Mesendoderm (in vitro differentiated cells): Measurements from ENCODE around the gene KANSL1.
"Not testable (repeated sequence)": the region's sequence is repeated elsewhere in the genome, so short reads cannot be mapped to it uniquely, and the experiment has no call there.

ENCODE experiments used
- DNase-seq: peaks from one replicate; pipeline ENCODE4 v3.0.0; 2013
- H2AK5ac ChIP-seq: 2 replicates; pipeline ENCODE4 v1.6.1; 2013; ENCODE audit warnings: low read length, inconsistent platforms
- H2BK120ac ChIP-seq: 2 replicates; pipeline ENCODE4 v1.6.1; 2013; ENCODE audit warnings: low read depth, mild to moderate bottlenecking, low read length, moderate library complexity, mixed read lengths
- H2BK15ac ChIP-seq: replicated peaks from 2 replicates; pipeline ENCODE4 v1.6.1; 2013; ENCODE audit warnings: low read depth, mild to moderate bottlenecking, moderate library complexity
- H2BK5ac ChIP-seq: 2 replicates; pipeline ENCODE4 v1.6.1; 2013; ENCODE audit warnings: low read length, inconsistent platforms
- H3K18ac ChIP-seq: 2 replicates; pipeline ENCODE4 v1.6.1; 2013; ENCODE audit warnings: mild to moderate bottlenecking, low read length, mixed read lengths
- H3K23ac ChIP-seq: one replicate; pipeline ENCODE4 v1.6.1; 2013; ENCODE audit warnings: low read length
- H3K27ac ChIP-seq: 2 replicates; pipeline ENCODE4 v1.5.1; 2013; ENCODE audit warnings: low read depth, mild to moderate bottlenecking, inconsistent platforms, low read length, moderate library complexity
- H3K27me3 ChIP-seq: 2 replicates; pipeline ENCODE4 v1.6.1; 2013; ENCODE audit warnings: low read length, control low read depth, mild to moderate bottlenecking, inconsistent platforms; ENCODE audit not compliant: insufficient read depth, poor library complexity
- H3K36me3 ChIP-seq: 2 replicates; pipeline ENCODE4 v1.6.1; 2013; ENCODE audit warnings: low read length, inconsistent platforms; ENCODE audit not compliant: control insufficient read depth, insufficient read depth
- H3K4ac ChIP-seq: one replicate; pipeline ENCODE4 v1.6.1; 2013; ENCODE audit warnings: low read depth, mild to moderate bottlenecking, low read length, moderate library complexity
- H3K4me1 ChIP-seq: 2 replicates; pipeline ENCODE4 v1.6.1; 2013; ENCODE audit warnings: low read depth, low read length, inconsistent platforms; ENCODE audit not compliant: control insufficient read depth
- H3K4me2 ChIP-seq: 2 replicates; pipeline ENCODE4 v1.6.1; 2013; ENCODE audit warnings: low read length
- H3K4me3 ChIP-seq: 2 replicates; pipeline ENCODE4 v1.5.1; 2013; ENCODE audit warnings: mild to moderate bottlenecking, low read length
- H3K56ac ChIP-seq: one replicate; pipeline ENCODE4 v1.6.1; 2013; ENCODE audit warnings: low read length
- H3K79me1 ChIP-seq: 2 replicates; pipeline ENCODE4 v1.6.1; 2013; ENCODE audit warnings: low read length, inconsistent platforms
- H3K79me2 ChIP-seq: 2 replicates; pipeline ENCODE4 v1.6.1; 2013; ENCODE audit warnings: mild to moderate bottlenecking, low read length; ENCODE audit not compliant: control insufficient read depth, insufficient read depth
- H3K9ac ChIP-seq: 2 replicates; pipeline ENCODE4 v1.6.1; 2013; ENCODE audit warnings: low read length, inconsistent platforms
- H4K5ac ChIP-seq: one replicate; pipeline ENCODE4 v1.6.1; 2013; ENCODE audit warnings: low read length
- H4K8ac ChIP-seq: one replicate; pipeline ENCODE4 v1.6.1; 2013; ENCODE audit warnings: low read depth, mild to moderate bottlenecking, control low read depth, low read length, moderate library complexity
- WGBS: extraction: QIAGEN DNeasy Blood & Tissue Kit; methylation state at CpG from one replicate; pipeline ENCODE4 v1.1.7; 2013; ENCODE audit warnings: low lambda C conversion rate, missing lambda C conversion rate; ENCODE audit not compliant: insufficient coverage; ENCODE audit errors: extremely low coverage; 5-methylcytosine and 5-hydroxymethylcytosine counted together

KANSL1 gene

GRCh38 chr17:46191322-46192188 lies 1.7 kb downstream of the KANSL1 start:
- Histone ChIP-seq H3K79me2 (peaks cover 72% of the 10 kb centered on the region), H3K36me3 (no peaks in the 10 kb centered on the region), H3K56ac (peak overlapping the region; percentile 89), H3K4ac (peak overlapping the region; percentile 18), H3K79me1 (peaks cover 10% of the 10 kb centered on the region), H2BK120ac (no peak overlapping the region), H3K18ac (peak overlapping the region; percentile 99), H3K9ac (peak overlapping the region; percentile 91), H3K4me2 (peak overlapping the region; percentile 40), H3K23ac (peak overlapping the region; percentile 3), H4K5ac (no peak overlapping the region), H3K27me3 (peaks cover 2% of the 10 kb centered on the region), H3K27ac (peak overlapping the region; percentile 100), H3K4me1 (peaks cover 20% of the 10 kb centered on the region), H2BK15ac (no peak overlapping the region), H3K4me3 (peak overlapping the region; percentile 77), H4K8ac (no peak overlapping the region), H2AK5ac (no peak overlapping the region), H2BK5ac (no peak overlapping the region)
- WGBS: no CpG with 5 or more reads among the region's 20 CpGs
- peak; percentile 81 for DNase-seq

GRCh38 chr17:46190763-46191162 lies 2.5 kb downstream of the KANSL1 start:
- Histone ChIP-seq H3K79me1 (peaks cover 7% of the 10 kb centered on the region), H2BK120ac (no peak overlapping the region), H3K4me2 (peak overlapping the region; percentile 9), H3K4ac (no peak overlapping the region), H2AK5ac (no peak overlapping the region), H3K27me3 (peaks cover 2% of the 10 kb centered on the region), H4K8ac (no peak overlapping the region), H3K4me3 (no peak overlapping the region), H3K27ac (no peak overlapping the region), H3K79me2 (peaks cover 76% of the 10 kb centered on the region), H3K18ac (no peak overlapping the region), H2BK5ac (no peak overlapping the region), H3K36me3 (no peaks in the 10 kb centered on the region), H3K9ac (peak overlapping the region; percentile 26), H4K5ac (no peak overlapping the region), H3K23ac (no peak overlapping the region), H3K56ac (peak overlapping the region; percentile 8), H3K4me1 (peaks cover 20% of the 10 kb centered on the region), H2BK15ac (no peak overlapping the region)
- DNase-seq: no peak
- no CpG with 5 or more reads among the region's 4 CpGs for WGBS

GRCh38 chr17:46186827-46187235 lies 6.4 kb downstream of the KANSL1 start:
- WGBS: no CpG with 5 or more reads among the region's 3 CpGs

GRCh38 chr17:46184696-46185095 lies 8.5 kb downstream of the KANSL1 start:
- no peak overlapping the region for H3K4ac ChIP-seq
- no peak overlapping the region for H2BK120ac ChIP-seq
- peaks cover 99% of the 10 kb centered on the region for H3K79me2 ChIP-seq
- peak overlapping the region; percentile 33 for H2BK5ac ChIP-seq
- WGBS: no CpG with 5 or more reads among the region's 7 CpGs
- peaks cover 17% of the 10 kb centered on the region for H3K4me1 ChIP-seq
- H3K79me1 ChIP-seq: peaks cover 5% of the 10 kb centered on the region
- H3K18ac ChIP-seq: no peak overlapping the region
- no peak overlapping the region for H2AK5ac ChIP-seq
- no peak overlapping the region for H3K4me3 ChIP-seq
- H3K56ac ChIP-seq: peak overlapping the region; percentile 11
- no peak overlapping the region for H3K27ac ChIP-seq
- no peak overlapping the region for H4K8ac ChIP-seq
- DNase-seq: no peak
- H2BK15ac ChIP-seq: no peak overlapping the region
- no peaks in the 10 kb centered on the region for H3K36me3 ChIP-seq
- no peak overlapping the region for H4K5ac ChIP-seq
- no peaks in the 10 kb centered on the region for H3K27me3 ChIP-seq
- no peak overlapping the region for H3K4me2 ChIP-seq
- no peak overlapping the region for H3K23ac ChIP-seq
- H3K9ac ChIP-seq: peak overlapping the region; percentile 10

More at GRCh38 chr17:46186827-46187235, 6.4 kb downstream of the KANSL1 start:
- not testable (repeated sequence) for H3K4me2 ChIP-seq, H2AK5ac ChIP-seq, H3K27ac ChIP-seq, H3K4me3 ChIP-seq, H2BK5ac ChIP-seq, H2BK15ac ChIP-seq, H3K23ac ChIP-seq, H2BK120ac ChIP-seq, H3K18ac ChIP-seq, H4K5ac ChIP-seq, H3K9ac ChIP-seq, H4K8ac ChIP-seq, H3K36me3 ChIP-seq, H3K79me1 ChIP-seq, H3K4ac ChIP-seq, H3K27me3 ChIP-seq, H3K56ac ChIP-seq
- peaks cover 25% of the 10 kb centered on the region for H3K4me1 ChIP-seq
- peak; percentile 94 for DNase-seq
- peaks cover 98% of the 10 kb centered on the region for H3K79me2 ChIP-seq

GRCh38 chr17:46183383-46183782 lies 9.8 kb downstream of the KANSL1 start:
- Histone ChIP-seq H3K79me2 (peaks cover 99% of the 10 kb centered on the region), H3K56ac (peak overlapping the region; percentile 11), H3K4me1 (peaks cover 21% of the 10 kb centered on the region), H3K23ac (peak overlapping the region; percentile 10)
- not testable (repeated sequence) for H3K27ac ChIP-seq, H2BK5ac ChIP-seq, H2BK15ac ChIP-seq, H4K5ac ChIP-seq, H3K4me2 ChIP-seq, H2AK5ac ChIP-seq, H3K79me1 ChIP-seq, H3K9ac ChIP-seq, DNase-seq, H3K18ac ChIP-seq, H3K27me3 ChIP-seq, H3K4me3 ChIP-seq, H3K36me3 ChIP-seq, H4K8ac ChIP-seq, H3K4ac ChIP-seq, H2BK120ac ChIP-seq
- WGBS: no CpG with 5 or more reads among the region's 7 CpGs
